Amniotic stem cell (primary cell): ENCODE data around the gene NAE1.
"Not testable (repeated sequence)": the region's sequence is repeated elsewhere in the genome, so short reads cannot be mapped to it uniquely, and the experiment has no call there.

Experiments
- DNase-seq: peaks from one replicate; lab custom pipeline; 2025; lab: John Stamatoyannopoulos, UW

The NAE1 gene

DNA sequence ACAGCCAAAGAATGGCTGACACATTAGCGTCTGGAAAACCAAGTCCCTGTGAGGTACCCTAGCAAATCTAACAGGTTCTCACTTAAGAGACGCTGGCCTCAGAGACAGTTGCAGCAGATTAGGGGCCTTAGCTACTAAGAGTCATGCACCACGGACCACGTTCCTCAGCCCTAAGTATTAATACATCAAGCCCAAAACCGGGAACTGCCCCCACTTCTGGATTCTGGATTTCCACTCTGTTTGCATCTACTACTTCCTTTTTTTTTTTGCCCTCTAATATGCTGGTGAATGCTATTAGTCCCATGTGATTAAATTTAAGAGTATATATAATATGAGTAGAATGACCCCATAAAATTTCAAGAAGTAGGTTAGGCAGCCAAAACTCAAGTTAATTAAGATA is 28.6 kb downstream of the NAE1 start:
- no peak for DNase-seq

GRCh38 chr16:66801320-66802105 is 29.3 kb downstream of the NAE1 start, which contains the start of gene TERB1:
Gene TERB1, minus strand, starts transcription at chr16:66801584. Its CDS starts 4,786 bp downstream, at chr16:66796798.
- DNase-seq: no peak

- no peak for DNase-seq
Measured at GRCh38 chr16:66800856-66801255, 29.9 kb downstream of the NAE1 start.

DNA sequence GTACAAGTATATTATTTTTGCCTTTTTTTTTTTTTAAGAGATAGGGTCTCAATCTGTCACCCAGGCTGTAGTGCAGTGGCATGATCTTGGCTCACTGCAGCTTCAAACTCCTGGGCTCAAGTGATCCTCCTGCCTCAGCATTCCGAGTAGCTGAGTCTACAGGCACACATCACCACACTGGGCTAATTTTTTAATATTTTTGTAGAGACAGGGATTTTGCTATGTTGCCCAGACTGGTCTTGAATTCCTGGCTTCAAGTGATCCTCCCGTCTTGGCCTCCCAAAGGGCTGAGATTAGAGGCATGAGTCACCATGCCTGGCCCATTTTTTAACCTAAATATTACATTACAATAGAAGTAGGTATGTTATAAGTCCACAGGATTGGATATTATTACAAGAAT is 32.6 kb downstream of the NAE1 start:
- DNase-seq: no peak

DNA sequence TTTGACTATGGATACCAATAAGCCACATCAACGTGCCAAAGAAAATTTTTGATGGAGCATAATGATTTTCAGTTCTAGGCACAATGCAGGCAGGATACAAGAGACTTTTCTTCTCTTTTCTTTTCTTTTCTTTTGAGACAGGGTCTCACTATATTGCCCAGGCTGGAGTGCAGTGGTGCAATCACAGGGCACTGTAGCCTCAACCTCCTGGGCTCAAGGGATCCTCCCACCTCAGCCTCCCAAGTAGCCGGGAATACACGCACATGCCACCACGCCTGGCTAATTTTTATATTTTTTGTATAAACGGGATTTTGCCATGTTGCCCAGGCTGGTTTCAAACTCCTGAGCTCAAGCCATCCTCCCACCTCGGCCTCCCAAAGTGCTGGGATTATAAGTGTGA is 36.8 kb downstream of the NAE1 start:
- DNase-seq: not testable (repeated sequence)

DNA sequence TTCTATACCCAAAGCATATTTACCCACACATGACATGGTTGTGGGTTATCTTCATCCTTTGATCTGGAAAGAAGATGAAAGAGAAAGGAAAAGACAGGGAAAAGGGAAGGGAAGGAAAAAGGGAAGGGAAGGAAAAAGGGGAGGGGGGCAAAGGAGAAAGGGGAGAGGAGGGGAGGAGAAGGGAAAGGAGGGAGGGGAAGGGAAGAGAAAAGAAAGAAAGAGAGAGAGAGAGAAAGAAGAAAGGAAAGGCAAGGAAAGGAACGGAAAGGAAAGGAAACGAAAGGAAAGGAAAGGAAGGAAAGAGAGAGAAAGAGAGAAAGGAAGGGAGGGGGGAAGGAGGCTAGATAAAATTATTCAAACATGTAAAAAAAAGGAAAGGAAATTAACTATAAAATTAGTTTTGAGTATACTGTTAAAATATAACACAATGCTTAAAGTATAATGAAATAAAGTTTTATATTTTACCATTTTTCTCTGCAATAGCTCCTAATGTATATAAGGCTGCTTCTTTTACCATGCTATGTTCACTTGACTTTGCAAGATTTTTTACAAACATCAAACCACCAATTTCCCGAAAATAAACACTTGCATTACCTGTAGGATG is 40.5 kb downstream of the NAE1 start:
- no peak for DNase-seq

- no peak for DNase-seq
Measured at GRCh38 chr16:66787427-66787826, 43.3 kb downstream of the NAE1 start.

DNA sequence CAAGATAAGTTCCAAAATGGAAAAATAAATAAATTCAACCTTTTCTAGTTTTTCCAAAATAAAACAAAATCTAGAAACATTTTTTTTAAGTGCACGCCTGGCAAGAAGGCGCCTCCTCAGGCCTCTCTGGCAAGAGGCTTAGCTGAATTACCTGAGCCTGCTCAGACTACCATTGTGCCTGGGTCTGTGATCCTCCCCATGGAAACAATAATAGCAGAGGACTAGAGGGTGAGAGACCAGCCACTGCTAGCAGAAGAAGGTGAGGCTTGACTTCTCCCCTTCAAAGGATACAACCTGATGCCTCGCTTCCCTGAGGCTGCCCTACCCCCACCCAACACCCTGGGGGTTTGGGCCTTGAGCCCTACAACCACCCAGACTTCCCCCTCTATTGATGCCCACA is 44.2 kb downstream of the NAE1 start:
- DNase-seq: no peak

- no peak for DNase-seq
Measured at GRCh38 chr16:66776457-66776856, 54.3 kb downstream of the NAE1 start.

DNA sequence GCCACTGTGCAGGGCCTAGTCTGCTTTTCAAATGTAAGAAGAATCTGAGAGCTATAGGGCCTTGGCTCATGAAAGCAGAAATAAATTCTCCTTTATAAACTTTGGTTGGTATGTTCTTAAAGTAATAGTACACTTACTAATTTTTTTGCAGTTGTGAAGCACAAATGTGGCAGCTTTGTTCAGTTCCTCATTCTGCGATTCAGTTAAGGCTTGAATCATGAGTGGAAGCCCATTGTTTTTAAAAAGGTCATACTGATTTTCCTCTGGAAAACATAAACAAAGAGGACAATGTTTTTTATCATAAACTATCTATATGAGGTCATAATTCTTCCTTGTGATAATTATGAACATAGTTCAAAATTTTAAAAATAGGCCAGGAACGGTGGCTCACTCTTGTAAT is 55.8 kb downstream of the NAE1 start:
- no peak for DNase-seq

DNA sequence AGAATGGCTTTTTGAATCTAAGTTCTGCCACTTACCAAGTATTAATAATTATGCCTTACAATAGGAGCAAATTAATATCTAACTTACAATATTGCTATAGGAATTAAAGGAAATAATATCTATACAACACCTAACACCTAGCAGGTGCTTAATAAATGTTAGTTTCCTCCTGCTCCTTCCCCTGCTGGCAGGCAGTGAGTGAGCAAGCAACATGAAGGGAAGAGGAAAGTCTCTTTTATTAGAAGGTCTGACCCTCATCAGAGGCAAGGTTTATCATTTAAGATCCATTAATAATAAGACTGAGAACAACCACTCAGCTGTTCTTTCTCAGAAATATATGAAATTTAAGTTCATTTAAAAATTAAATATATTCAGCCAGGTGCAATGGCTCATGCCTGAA is 72.7 kb downstream of the NAE1 start:
- no peak for DNase-seq

DNA sequence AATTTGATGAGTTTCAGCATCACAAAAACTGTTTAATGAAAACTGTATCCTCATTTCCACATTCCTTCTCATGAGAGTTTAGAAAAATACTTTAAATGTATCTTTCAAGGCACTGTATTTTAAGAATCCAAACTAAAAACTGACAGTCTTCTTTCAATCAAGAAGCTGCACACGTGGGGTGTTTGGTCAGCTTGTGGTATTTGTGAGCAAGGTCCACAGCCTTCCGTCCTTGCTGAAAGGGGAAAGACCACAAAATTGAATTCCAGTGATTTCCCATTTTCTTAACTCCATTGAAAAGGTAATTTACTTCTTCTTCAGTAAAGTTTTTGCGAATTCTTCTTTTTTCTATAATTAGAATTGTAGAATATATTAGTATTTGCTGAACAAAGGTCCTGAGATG is 76.0 kb downstream of the NAE1 start:
- no peak for DNase-seq

- no peak for DNase-seq
Measured at GRCh38 chr16:66754211-66754610, 76.6 kb downstream of the NAE1 start.

GRCh38 chr16:66752958-66753357 is 77.8 kb downstream of the NAE1 start:
- no peak for DNase-seq
